SH-SY5Y (cell line): ENCODE results near the gene MXD1.

Source experiments
- GATA2 ChIP-seq: IDR thresholded peaks from 2 replicates; pipeline ENCODE4 v1.6.1; 2011; ENCODE audit warnings: mild to moderate bottlenecking, low read depth, low read length
- GATA3 ChIP-seq: IDR thresholded peaks from 2 replicates; pipeline ENCODE4 v1.6.1; 2011; ENCODE audit warnings: low read depth, mild to moderate bottlenecking, low read length, moderate library complexity

Gene MXD1, protein sequence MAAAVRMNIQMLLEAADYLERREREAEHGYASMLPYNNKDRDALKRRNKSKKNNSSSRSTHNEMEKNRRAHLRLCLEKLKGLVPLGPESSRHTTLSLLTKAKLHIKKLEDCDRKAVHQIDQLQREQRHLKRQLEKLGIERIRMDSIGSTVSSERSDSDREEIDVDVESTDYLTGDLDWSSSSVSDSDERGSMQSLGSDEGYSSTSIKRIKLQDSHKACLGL

DNA sequence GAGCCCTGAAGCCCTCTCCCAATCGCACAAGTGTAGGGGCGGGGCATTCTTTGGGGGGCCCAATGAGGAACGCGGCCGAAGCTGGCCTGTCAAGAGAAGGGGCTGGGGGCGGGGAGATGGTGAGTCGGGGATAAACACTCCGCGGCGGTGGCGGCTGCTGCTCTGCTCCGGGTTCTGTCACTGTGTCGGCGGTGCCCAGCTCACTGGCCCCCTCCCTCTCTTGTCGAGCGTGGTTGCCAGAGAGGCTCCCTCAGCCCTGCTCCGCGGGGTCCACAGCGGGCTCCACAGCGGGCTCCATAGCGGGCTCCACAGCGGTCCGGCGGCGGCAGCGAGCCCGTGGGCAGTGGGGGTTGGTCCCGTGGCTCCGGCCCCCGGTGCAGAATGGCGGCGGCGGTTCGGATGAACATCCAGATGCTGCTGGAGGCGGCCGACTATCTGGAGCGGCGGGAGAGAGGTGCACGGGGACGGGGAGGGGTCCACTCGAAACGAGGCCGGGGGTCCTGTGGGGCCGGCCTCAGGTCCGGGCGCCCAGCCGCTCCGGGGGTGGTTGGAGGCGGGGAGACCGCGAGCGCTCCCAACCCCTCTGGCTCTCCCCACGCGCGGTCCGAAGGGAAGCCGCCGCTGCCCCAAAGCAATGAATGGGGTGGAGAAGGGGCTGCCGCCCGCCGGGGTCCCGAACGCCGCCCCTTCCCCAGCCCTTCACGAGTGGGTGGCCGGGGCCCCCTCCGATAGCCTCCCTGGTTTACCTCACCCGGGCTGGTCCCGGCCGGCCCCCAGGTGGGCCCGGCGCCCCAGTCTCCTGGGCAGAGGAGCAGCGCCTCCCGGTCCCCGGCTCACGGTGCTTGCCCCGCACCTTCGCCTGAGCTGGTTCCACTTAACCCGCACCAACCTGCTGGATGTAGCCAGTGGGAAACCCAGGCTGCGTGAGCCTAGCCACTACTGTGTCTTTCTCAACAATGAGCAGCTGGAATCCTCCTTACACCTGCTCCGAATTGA lies at the start of gene MXD1:
MXD1 (plus strand) TSS at position 160 of the 996 bp plus-strand sequence; CDS start at position 382, 222 bp downstream.
- TF ChIP-seq GATA2 = no peak
- no peak for TF ChIP-seq GATA3

DNA sequence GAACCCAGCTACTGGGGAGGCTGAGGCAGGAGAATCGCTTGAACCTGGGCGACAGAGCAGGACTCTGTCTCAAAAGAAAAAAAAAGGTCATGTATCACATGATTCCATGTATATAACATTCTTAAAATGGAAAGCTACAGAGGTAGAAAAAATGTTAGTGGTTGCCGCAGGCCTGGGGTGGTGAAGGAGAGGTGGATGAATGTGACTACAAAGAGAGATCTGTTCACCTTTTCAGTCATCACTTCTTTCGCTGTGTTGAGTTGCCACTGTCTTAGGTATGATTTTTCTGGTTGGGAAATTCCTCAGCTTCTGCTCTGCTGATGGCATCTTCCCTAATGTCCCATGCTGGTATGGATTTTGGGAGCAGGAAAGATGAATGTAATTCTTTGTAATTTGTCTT lies 26.5 kb upstream of the MXD1 start:
- no peak for TF ChIP-seq GATA2
- TF ChIP-seq GATA3 = no peak

DNA sequence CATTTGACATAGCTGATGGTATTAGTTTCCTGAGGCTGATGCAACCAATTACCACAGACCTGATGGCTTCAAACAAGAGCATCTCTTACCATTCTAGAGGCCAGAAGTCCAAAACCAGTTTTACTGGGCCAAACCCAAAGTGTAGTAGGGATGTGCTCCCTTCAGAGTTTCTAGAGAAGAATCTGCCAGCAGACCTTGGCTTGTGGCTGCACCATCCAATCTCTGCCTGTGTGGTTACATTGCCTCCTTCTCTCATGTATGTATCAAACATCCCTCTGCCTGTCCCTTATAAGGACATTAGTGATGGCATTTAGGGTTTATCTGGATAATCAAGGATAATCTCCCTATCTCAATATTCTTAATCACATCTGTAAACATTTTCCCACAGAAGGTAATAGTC lies 25.6 kb upstream of the MXD1 start:
- no peak for TF ChIP-seq GATA2
- TF ChIP-seq GATA3 = no peak

DNA sequence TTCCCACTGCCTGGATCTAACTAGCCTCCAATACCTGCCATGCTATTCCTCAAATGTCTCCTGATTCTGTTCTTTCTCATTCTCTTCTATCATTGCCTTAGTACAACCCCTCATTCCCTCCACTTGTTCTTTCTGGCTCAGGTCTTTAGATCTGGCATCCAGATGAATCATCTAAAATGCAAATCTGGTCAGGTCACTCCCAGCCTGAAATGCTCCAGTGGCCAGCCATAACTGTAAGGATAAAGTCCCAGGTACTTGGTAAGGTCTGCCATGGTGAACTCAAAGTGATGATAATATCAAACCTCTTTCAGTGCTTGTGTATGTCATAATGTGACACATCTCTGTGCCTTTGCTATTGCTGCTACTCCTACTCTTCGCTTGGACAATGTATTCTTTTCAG lies 24.0 kb upstream of the MXD1 start:
- no peak for TF ChIP-seq GATA2
- no peak for TF ChIP-seq GATA3

DNA sequence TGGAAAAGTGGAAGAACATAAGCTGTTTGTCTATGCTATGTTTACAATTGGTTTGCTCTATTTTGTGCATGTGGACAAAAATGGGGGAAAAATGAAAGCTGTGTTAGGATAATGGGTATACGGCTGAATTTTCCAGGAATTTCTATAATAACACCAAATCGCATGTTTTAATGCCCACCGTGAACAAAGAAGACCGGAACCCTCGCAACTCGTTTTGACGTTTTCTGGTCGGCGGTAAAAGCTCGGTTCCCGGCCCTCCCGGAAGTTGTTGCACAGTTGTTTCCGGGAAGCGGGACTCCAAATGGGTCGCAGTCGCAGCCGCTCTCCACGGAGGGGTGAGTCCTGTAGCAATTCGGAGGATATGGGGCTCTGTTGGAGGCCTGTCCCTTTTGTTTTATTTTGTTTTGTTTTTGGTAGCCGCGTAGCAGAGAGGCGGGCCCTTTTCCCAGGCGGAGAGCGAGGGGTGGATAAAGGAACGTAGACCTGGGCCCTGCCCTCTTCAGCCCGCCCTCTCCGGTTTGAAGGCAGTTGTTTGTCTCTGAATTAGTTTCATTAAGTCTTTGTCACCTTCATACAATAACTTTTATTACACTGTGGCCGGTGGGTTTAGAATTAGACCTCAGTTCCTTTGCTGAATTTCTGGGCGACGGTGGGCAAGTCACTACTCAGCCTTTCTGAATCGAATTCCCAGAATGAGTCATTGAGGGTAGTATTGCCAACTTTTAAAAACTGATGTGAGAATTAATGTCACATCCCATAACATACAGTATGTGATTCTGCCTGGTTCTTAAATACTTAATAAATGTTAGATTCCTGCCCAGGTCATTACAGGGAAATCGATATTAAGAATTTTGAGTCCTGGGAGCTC lies 21.0 kb upstream of the MXD1 start, which contains the start of gene SNRNP27:
SNRNP27 (plus strand) TSS at position 273 of the 868 bp plus-strand sequence; CDS start at position 302, 29 bp downstream.
- no peak for TF ChIP-seq GATA2
- no peak for TF ChIP-seq GATA3

DNA sequence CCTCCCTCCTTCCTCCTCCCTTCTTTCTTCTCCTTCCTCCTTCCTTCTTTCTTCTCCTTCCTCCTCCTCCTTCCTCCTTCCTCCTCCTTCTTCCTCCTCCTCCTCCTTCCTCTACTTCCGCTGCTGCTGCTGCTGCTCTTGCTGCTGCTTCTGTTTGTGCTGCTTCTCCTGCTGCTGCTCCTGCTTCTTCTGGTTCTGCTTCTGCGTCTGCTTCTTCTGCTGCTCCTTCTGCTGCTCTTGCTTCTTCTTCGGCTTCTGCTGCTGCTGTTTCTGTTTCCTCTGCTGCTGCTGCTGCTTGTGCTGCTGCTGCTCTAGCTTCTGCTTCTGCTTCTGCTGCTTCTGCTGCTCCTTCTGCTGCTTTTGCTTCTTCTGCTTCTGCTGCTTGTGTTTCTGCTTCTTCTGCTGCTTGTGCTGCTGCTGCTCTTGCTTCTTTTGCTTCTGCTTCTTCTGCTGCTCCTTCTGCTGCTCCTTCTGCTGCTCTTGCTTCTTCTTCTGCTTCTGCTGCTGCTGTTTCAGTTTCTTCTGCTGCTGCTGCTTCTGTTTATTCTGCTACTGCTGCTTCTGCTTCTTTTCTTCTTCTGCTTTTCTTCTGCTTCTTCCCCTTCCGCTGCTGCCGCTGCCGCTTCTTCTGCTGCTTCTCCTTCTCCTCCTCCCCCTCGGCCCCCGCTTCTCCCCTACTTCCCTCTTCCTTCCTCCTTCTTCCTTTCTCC lies 12.5 kb upstream of the MXD1 start:
- TF ChIP-seq GATA3 (no peak), GATA2 (no peak)

DNA sequence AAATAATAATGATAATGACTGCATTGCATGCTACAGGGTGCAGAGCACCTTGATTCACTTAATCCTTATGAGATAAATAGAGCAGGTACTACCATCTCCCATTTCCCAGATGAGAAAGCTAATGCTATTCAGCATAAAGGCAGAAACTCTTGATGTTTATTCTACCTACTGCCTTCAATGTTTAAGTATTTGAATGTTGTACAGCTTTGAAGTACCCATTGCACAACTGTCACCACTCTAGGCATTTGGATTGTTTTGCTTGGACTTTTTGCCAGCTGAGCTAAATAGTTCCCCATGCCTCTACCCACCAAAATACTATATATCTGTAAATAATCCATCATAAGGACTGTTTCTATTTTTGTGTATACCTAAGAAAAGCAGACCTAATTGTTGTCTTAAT lies 7.7 kb upstream of the MXD1 start:
- TF ChIP-seq GATA2 = no peak
- TF ChIP-seq GATA3 = no peak

DNA sequence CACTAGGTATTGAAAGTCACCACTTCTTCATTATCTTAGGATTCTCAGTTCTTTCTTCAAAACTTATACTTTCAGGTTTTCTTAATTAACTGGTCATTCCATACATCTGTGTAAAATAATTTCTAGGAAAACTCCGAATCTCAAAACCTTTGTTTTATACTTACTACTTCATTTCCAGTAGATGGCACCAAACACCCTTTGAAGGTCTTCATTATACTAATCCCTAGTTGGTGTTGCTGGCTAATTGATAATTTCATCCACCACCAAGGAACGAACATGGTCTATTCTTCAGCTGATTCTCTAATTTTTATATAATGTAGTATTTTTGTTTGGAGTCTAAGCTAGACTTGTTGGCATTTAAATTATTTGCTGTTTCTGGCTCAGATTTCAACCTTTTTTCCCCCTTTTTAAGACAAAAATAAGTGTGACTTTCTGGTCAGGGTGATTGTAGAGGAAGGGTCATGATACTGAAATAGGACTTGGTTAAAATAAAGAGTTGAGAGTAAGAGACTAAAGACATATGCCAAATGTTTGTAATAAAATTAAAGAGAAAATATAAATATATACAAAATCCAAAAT lies 2.8 kb upstream of the MXD1 start:
- TF ChIP-seq GATA3 (no peak), GATA2 (no peak)

DNA sequence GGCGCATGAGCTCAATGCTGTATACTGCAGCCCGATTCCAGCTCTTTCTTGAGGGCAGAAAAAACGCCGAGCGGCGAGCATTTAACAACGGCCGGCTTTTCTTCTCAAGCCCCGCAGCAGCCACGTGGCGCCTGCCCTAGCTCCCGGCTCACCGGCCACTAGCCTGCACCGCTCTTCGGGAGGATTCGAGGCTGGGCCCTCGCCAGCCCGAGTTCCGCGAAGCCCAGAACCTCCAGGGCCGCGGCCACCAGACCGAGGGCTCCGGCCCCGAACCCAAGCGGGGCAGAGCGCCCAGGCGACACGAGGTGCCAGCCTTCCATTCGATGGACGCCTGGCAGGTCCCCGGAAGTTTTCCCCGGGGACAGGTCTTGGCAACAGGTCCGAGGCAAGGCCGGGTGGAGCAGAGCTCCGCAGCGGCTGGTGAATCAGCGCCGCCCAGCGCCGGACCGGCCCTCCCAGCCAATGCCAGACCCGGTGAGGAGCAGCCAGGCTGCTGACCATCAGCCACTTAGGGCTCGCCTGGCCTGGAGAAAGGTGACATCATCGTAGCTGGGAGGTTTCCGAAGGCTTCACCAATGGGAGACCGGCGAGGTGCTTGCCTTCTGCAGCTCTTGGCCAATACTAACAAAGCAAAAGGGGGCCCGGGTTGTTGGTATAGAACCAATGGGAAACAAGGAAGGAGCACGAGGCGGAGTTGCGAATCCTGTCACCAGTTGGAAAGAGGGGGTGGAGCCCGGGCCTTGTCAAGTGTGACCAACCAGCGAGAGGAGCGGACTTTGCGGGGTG lies 552 bp upstream of the MXD1 start:
- TF ChIP-seq GATA2 = no peak
- no peak for TF ChIP-seq GATA3

DNA sequence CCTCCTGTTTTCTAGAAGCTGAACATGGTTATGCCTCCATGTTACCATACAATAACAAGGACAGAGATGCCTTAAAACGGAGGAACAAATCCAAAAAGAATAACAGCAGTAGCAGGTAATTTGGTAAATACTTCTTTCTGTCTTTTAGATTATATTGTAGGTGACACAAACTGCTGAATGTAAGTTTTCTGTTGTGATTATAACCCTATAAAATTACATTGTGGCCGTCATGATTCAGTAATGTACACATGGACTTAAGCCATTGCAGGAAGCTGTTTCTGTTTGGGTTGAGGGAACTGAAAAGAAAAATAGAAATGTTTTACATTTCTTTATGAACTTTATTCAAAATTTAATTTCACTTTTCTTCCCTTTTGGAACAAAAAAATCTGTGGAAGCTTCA lies 1.2 kb downstream of the MXD1 start:
- TF ChIP-seq GATA3 (no peak), GATA2 (no peak)

DNA sequence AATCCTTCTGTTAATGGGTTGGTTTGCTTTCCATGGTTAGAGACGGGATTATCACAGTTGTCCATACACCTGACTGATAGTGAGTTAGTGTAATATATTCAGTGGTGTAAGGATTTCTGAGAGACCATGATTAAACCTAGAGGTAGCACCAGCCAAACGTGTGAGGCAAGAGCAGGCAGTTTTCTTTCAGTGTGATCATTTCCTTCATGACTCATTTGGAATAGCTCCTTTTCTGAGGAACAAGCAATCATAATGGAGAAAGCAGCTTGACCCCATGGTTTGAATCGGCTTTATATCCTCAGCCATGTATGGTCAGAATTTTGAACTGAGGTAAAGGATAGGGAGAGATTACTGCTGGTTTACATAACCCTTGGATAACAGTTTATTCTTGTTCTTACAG lies 2.9 kb downstream of the MXD1 start:
- no peak for TF ChIP-seq GATA3
- no peak for TF ChIP-seq GATA2

DNA sequence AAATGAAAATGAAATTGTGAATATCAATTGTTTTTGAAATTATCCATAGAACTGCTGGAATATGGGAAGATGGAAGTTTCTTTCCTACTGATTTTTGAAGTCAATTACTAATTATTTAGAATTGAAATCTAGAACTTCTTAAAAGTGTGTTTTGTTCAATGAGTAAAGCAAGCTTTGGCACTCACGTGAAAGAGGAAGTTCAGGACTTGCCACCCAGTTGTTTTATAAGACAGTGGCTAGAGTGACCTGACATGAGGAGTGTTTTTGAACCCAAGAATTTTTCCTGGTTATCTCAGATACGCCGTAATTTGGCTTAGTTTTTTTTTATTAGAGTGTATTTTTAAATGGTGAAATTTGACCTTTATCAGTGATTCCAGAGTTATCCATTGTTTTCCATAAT lies 3.5 kb downstream of the MXD1 start:
- TF ChIP-seq GATA3 (no peak), GATA2 (no peak)
